OCI-LY7 (cell line): Measurements from ENCODE around the gene CREB3. TPM values are rescaled to one million over a fixed set of nuclear protein-coding genes. Genes with fewer than 3 reads are reported as not detected.

ENCODE experiments used
- BruUV-seq: library from RNA; stranded (reverse); fragments of 400-500 nt; replicated peaks from 2 replicates; lab custom pipeline; 2021; lab: Mats Ljungman, UMichigan
- CTCF ChIA-PET: fragments of 300-600 bp; sonication (Branson Sonifier 250); formaldehyde crosslinking; loops from one replicate; lab custom pipeline; 2022; ENCODE audit warnings: antibody characterized with exemption; ENCODE audit not compliant: unreplicated experiment; lab: Charles Lee
- POLR2A ChIA-PET: fragments of 300-600 bp; sonication (Branson Sonifier 250); formaldehyde crosslinking; loops from one replicate; lab custom pipeline; 2022; ENCODE audit warnings: antibody characterized with exemption; lab: Charles Lee
- DNase-seq: peaks from one replicate; pipeline ENCODE4 v3.0.0-alpha.2; 2015; ENCODE audit warnings: low spot score
- H2AFZ ChIP-seq: fragments of 200-600 bp; sonication (generic), shearing (Covaris generic); 2 replicates; pipeline ENCODE4 v1.6.1; 2014; ENCODE audit warnings: mild to moderate bottlenecking, antibody characterized with exemption, low read length, moderate library complexity
- H3K27ac ChIP-seq: fragments of 200-600 bp; sonication (generic); 2 replicates; pipeline ENCODE4 v1.5.1; 2014; ENCODE audit warnings: mixed run types, low read depth, mild to moderate bottlenecking, moderate library complexity, low read length, inconsistent platforms; ENCODE audit not compliant: poor library complexity, severe bottlenecking
- H3K36me3 ChIP-seq: fragments of 200-600 bp; sonication (generic); 2 replicates; pipeline ENCODE4 v1.6.1; 2014; ENCODE audit warnings: mild to moderate bottlenecking, antibody characterized with exemption, low read length, moderate library complexity, mixed read lengths; ENCODE audit not compliant: insufficient read depth
- H3K4me1 ChIP-seq: fragments of 200-600 bp; sonication (generic); 2 replicates; pipeline ENCODE4 v1.5.1; 2014; ENCODE audit warnings: mild to moderate bottlenecking, low read length; ENCODE audit not compliant: insufficient read depth, poor library complexity, severe bottlenecking
- H3K4me2 ChIP-seq: fragments of 200-600 bp; sonication (generic); 2 replicates; pipeline ENCODE4 v1.6.1; 2014; ENCODE audit warnings: mild to moderate bottlenecking, low read length
- H3K4me3 ChIP-seq: fragments of 200-600 bp; sonication (generic); 2 replicates; pipeline ENCODE4 v1.5.1; 2014; ENCODE audit warnings: mild to moderate bottlenecking, low read depth, low read length; ENCODE audit not compliant: poor library complexity, severe bottlenecking
- H3K79me2 ChIP-seq: fragments of 200-600 bp; sonication (generic); 2 replicates; pipeline ENCODE4 v1.6.1; 2016; ENCODE audit warnings: low read depth, mild to moderate bottlenecking, low read length, moderate library complexity, mixed read lengths; ENCODE audit not compliant: insufficient read depth
- H3K9me2 ChIP-seq: fragments of 200-600 bp; sonication (generic); 2 replicates; pipeline ENCODE4 v1.6.1; 2016; ENCODE audit warnings: mild to moderate bottlenecking, low read length, mixed read lengths; ENCODE audit not compliant: insufficient read depth
- H3K9me3 ChIP-seq: fragments of 200-600 bp; sonication (generic); 2 replicates; pipeline ENCODE4 v1.6.1; 2014; ENCODE audit warnings: mild to moderate bottlenecking, mixed run types, low read length, mixed read lengths
- H4K20me1 ChIP-seq: fragments of 200-600 bp; sonication (generic); 2 replicates; pipeline ENCODE4 v1.6.1; 2014; ENCODE audit warnings: mild to moderate bottlenecking, antibody characterized with exemption, low read length, moderate library complexity, mixed read lengths; ENCODE audit not compliant: insufficient read depth
- CTCF ChIP-seq: fragments of 200-600 bp; sonication (generic); conservative IDR thresholded peaks from 2 replicates; pipeline ENCODE4 v1.5.1; 2014; ENCODE audit warnings: mild to moderate bottlenecking, antibody characterized with exemption, low read length, moderate library complexity, mixed read lengths
- EZH2phosphoT487 ChIP-seq: fragments of 200-600 bp; sonication (generic); IDR thresholded peaks from 2 replicates; pipeline ENCODE4 v1.6.1; 2018; ENCODE audit warnings: low read depth, borderline replicate concordance, mild to moderate bottlenecking, mixed run types, antibody characterized with exemption, low read length, moderate library complexity, mixed read lengths
- intact Hi-C: fragments of 100-400 bp; cut with micrococcal nuclease; formaldehyde crosslinking; loops from one replicate; pipeline ENCODE4 v1.10.0; 2022; ENCODE audit not compliant: unreplicated experiment
- total RNA-seq, 2 experiments: library from RNA; depleted of rRNA in 1 of 2; stranded (reverse); fragments of >200 nt in 1 of 2; shearing (Covaris generic) in 1 of 2; gene quantifications; 2 replicates each; pipeline ENCODE4 v1.2.3, GENCODE V29; 2014 to 2022

The CREB3 gene
- total RNA-seq, 2 experiments from 2014 or later: 18.2 to 23.0 TPM

DNA sequence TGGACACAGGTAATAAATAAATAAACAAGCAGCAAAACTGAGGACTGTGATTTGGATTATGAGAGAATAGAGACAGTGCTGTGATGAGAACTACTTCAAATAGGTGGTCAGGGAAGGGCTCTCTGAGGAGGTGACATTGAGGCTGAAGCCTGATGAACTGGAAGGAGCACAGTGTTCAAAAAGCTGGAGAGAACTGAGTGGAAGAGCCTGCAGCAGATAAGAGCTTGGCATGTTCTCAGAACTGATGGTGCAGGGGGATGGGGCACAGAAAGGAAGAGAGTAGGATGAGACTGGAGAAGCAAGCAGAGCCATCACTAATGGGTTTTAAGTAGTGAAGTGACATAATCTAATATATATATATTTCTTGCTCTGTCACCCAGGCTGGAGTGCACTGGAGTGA lies 31.5 kb upstream of the CREB3 start:
- POLR2A ChIA-PET: no interaction called here
- Histone ChIP-seq H3K36me3 (peaks cover 98% of the 10 kb centered on the region), H3K79me2 (no peaks in the 10 kb centered on the region), H3K4me2 (no peak overlapping the region), H3K27ac (no peak overlapping the region), H3K4me1 (no peaks in the 10 kb centered on the region), H2AFZ (no peak overlapping the region), H4K20me1 (no peaks in the 10 kb centered on the region), H3K9me3 (no peaks in the 10 kb centered on the region), H3K9me2 (no peaks in the 10 kb centered on the region), H3K4me3 (no peak overlapping the region)
- CTCF ChIA-PET: no interaction called here
- DNase-seq: no peak
- intact Hi-C loops: no loop called here
- TF ChIP-seq CTCF (no peak), EZH2phosphoT487 (no peak)
- no TSS peak for BruUV-seq

DNA sequence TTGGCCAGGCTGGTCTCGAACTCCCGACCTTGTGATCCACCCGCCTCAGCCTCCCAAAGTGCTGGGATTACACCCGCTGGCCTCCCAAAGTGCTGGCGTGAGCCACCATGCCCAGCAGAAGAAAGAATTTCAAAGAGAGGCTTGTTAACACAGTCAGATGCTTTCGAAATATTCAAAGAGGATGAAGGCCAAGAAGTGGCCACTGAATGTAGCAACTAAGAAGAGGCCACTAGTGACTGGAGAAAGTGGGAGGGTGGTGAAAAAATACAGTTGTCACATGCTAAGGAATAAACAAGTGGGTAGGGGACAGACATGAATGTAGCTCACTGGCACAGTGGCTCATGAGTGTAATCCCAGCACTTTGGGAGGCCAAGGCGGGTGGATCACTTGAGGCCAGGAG lies 29.8 kb upstream of the CREB3 start:
- no peaks in the 10 kb centered on the region for H3K9me3 ChIP-seq
- H3K4me2 ChIP-seq: no peak overlapping the region
- H3K9me2 ChIP-seq: no peaks in the 10 kb centered on the region
- BruUV-seq: no TSS peak
- no peaks in the 10 kb centered on the region for H3K79me2 ChIP-seq
- no peak overlapping the region for H3K4me3 ChIP-seq
- TF ChIP-seq CTCF (no peak), EZH2phosphoT487 (no peak)
- no peaks in the 10 kb centered on the region for H4K20me1 ChIP-seq
- intact Hi-C loops: no loop called here
- H3K27ac ChIP-seq: no peak overlapping the region
- no peak for DNase-seq
- H2AFZ ChIP-seq: no peak overlapping the region
- peaks cover 98% of the 10 kb centered on the region for H3K36me3 ChIP-seq
- no peaks in the 10 kb centered on the region for H3K4me1 ChIP-seq
- CTCF ChIA-PET: no interaction called here
- POLR2A ChIA-PET: interaction anchor here (1.4 kb wide), 1 partner anchor 29 kb away, joined by 3 read pairs; the partner anchor contains the start of gene TLN1

DNA sequence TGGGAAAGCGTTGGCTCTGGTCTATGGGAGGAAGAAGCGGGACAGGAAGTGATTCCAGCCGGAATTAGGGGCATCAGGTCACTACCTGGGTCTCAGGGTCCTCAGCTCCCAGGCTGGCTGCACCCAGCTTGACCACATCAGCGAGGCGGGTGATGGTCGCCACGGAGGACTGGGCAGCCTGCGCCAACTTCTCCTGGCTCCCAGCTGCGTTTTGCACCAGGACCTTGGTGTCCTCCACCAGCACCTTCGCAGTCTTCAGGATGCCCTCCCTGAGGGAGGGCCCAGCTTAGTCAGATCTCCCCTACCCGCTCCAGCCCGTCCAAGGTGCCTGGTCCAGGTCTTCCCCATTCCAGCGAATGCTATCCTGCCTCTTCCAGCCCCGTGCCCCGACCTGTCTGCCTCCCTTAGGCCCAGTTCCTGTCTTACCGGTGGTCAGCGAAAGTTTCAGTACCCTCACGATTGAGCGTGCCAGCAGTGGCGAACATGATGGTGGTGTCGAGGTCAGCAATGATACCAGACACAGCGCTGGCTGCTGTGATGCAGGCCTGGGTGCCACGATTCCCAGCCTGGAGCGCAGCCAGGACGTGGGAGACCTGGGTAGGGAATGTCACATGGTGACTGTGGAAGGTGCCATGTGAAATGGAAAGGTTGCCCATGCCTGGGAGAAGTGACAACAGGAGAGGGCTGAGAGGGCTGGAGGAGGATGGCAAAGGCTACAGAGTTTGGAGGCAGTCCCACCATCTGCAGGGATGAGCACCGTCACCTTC lies 28.4 kb upstream of the CREB3 start:
- no peak overlapping the region for H2AFZ ChIP-seq
- intact Hi-C loops: no loop called here
- H3K9me2 ChIP-seq: no peaks in the 10 kb centered on the region
- H3K79me2 ChIP-seq: no peaks in the 10 kb centered on the region
- H3K4me2 ChIP-seq: no peak overlapping the region
- DNase-seq: no peak
- H3K4me1 ChIP-seq: no peaks in the 10 kb centered on the region
- ChIA-PET CTCF (no interaction called here), POLR2A (no interaction called here)
- no peaks in the 10 kb centered on the region for H4K20me1 ChIP-seq
- no peak overlapping the region for H3K4me3 ChIP-seq
- H3K9me3 ChIP-seq: no peaks in the 10 kb centered on the region
- H3K27ac ChIP-seq: no peak overlapping the region
- TSS peak; percentile 42 for BruUV-seq
- H3K36me3 ChIP-seq: peaks cover 98% of the 10 kb centered on the region
- no peak for TF ChIP-seq CTCF
- TF ChIP-seq EZH2phosphoT487: no peak
